GM10248 (cell line): ENCODE measurements around the gene TSSK2.

Experiments used
- CTCF ChIA-PET: fragments of 300-600 bp; sonication (Branson Sonifier 250); formaldehyde crosslinking; extraction: SDS; loops from one replicate; lab custom pipeline; 2021; ENCODE audit warnings: antibody characterized with exemption; lab: Yijun Ruan, JAX
- POLR2A ChIA-PET: fragments of 350-650 bp; sonication (Branson Sonifier 250); formaldehyde crosslinking; extraction: SDS; loops from one replicate; lab custom pipeline; 2020; ENCODE audit warnings: antibody characterized with exemption; lab: Yijun Ruan, JAX
- DNase-seq: peaks from one replicate; pipeline ENCODE4 v3.0.0; 2012; ENCODE audit errors: extremely low spot score
- TF ChIP-seq, protein P1 (sequence below): IDR thresholded peaks from 2 replicates; pipeline ENCODE4 v1.5.1; 2012; ENCODE audit warnings: mild to moderate bottlenecking, low read depth; ENCODE audit errors: extremely low read depth, missing control alignments, control extremely low read depth

The TSSK2 gene

GRCh38 chr22:19086417-19086816 is 44.7 kb upstream of the TSSK2 start:
- TF ChIP-seq, protein P1, sequence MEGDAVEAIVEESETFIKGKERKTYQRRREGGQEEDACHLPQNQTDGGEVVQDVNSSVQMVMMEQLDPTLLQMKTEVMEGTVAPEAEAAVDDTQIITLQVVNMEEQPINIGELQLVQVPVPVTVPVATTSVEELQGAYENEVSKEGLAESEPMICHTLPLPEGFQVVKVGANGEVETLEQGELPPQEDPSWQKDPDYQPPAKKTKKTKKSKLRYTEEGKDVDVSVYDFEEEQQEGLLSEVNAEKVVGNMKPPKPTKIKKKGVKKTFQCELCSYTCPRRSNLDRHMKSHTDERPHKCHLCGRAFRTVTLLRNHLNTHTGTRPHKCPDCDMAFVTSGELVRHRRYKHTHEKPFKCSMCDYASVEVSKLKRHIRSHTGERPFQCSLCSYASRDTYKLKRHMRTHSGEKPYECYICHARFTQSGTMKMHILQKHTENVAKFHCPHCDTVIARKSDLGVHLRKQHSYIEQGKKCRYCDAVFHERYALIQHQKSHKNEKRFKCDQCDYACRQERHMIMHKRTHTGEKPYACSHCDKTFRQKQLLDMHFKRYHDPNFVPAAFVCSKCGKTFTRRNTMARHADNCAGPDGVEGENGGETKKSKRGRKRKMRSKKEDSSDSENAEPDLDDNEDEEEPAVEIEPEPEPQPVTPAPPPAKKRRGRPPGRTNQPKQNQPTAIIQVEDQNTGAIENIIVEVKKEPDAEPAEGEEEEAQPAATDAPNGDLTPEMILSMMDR: no peak
- ChIA-PET CTCF (interaction anchor here (2.1 kb wide), 2 partner anchors 10 to 29 kb away, joined by 6 to 7 read pairs; no protein-coding TSS in a partner anchor), POLR2A (no interaction called here)
- no peak for DNase-seq

DNA sequence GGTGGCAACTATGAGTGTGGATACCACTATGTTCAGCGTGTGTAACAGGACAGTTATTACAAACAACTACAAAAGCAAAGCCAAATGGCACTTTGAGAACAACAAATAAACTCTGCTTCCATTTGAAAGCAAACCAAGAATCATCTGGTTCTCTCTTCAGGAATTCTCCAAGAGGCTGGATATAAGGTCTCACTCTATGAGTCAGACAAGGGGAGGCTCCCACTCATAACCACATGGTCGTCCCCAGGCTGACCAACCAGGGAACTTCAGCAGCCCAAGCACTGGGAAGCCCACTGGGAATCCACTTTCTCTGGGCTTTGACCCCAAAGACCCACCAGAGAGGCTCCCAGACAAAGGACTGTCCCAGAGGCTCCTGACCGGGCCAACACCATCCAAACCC is 44.2 kb upstream of the TSSK2 start:
- no peak for DNase-seq
- CTCF ChIA-PET: no interaction called here
- POLR2A ChIA-PET: no interaction called here
- TF ChIP-seq, protein P1: no peak

DNA sequence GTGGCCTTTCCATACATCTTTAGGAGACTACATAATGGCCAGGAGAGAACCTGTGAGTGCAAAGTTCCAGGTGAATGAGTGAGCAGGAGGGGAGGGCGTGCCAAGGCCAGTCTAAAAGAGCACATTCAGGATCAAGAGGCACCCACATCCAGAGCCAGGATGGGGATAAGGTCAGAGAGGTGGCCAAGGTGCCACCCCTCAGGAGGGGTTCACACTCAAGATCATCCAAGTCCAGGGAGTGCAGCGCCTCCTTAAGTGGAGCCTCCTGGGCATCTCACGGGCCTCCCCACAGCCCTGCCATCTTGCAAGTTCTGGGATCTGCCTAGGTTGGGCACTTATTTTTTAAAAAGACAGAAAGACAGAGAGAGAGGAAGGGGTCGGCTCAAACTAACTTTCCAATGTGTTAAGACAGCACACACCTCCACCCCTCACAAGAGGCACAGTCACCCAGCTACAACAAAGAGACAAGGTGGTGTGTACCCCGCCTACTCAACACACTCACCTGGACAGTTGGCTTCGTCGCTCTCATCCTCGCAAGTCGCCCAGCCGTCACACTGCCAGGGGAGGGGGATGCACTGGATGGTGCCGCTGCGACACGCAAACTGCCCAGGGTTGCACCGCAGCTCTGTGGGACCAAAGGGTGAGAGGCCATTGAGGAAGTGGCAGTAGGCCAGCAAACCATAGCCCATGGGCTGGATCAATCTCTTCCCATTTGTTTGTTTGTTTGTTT is 42.1 kb upstream of the TSSK2 start:
- ChIA-PET CTCF (no interaction called here), POLR2A (interaction anchor here (0.6 kb wide), 1 partner anchor 22 kb away, joined by 3 read pairs; no protein-coding TSS in a partner anchor)
- TF ChIP-seq, protein P1: no peak
- DNase-seq: no peak

- ChIA-PET CTCF (no interaction called here), POLR2A (interaction anchor here (0.5 kb wide), 1 partner anchor 14 kb away, joined by 4 read pairs; no protein-coding TSS in a partner anchor)
- DNase-seq: no peak
- TF ChIP-seq, protein P1: no peak
Measured at GRCh38 chr22:19090183-19090582, 40.9 kb upstream of the TSSK2 start.

GRCh38 chr22:19090586-19091127 is 40.5 kb upstream of the TSSK2 start:
- CTCF ChIA-PET: no interaction called here

DNA sequence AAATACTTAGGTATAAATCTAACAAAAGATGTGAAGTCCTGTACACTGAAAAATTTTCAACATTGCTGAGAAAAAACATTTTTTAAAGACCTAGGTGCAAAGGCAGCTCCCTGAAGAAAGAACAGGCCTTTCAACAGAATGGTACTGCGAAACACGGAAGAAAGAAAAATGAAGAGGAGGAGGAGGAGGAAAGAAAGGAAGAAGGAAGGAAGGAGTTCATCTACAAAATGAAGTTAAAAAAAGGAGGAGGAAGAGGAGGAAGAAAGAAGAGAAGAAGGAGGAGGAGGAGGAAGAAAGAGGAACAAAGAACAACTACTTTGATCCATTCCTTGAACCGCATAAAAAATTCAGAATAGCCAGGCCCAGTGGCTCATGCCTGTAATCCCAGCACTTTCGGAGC is 38.4 kb upstream of the TSSK2 start:
- DNase-seq: no peak
- TF ChIP-seq, protein P1: no peak
- ChIA-PET CTCF (interaction anchor here (1.3 kb wide), 1 partner anchor 9 kb away, joined by 3 read pairs; no protein-coding TSS in a partner anchor), POLR2A (no interaction called here)

More at GRCh38 chr22:19090586-19091127, 40.5 kb upstream of the TSSK2 start:
- POLR2A ChIA-PET: no interaction called here
- DNase-seq: no peak
- TF ChIP-seq, protein P1: no peak
